GM12878 (cell line): ENCODE measurements around the gene ASCL4. TPM values are rescaled to one million over a fixed set of nuclear protein-coding genes. Genes with fewer than 3 reads are reported as not detected.

Experiments used
- ATAC-seq: fragments of 200-7000 bp; cut with Tn5 transposase; 3 replicates; pipeline ENCODE4 v1.9.1; 2020; ENCODE audit warnings: mild to moderate bottlenecking, moderate library complexity
- BruUV-seq: library from RNA; stranded (reverse); fragments of 400-500 nt; replicated peaks from 2 replicates; lab custom pipeline; 2021; lab: Mats Ljungman, UMichigan
- CTCF ChIA-PET: fragments of 300-600 bp; sonication (Branson Sonifier 250); formaldehyde crosslinking; extraction: SDS; loops from one replicate; lab custom pipeline; 2021; ENCODE audit warnings: inconsistent platforms; lab: Yijun Ruan, JAX
- POLR2A ChIA-PET: fragments of 350-600 bp; formaldehyde crosslinking; extraction: SDS; loops from one replicate; lab custom pipeline; 2021; ENCODE audit warnings: inconsistent platforms; lab: Charles Lee
- RAD21 ChIA-PET: fragments of 300-600 bp; sonication (Branson Sonifier 250); formaldehyde crosslinking; loops from one replicate; lab custom pipeline; 2023; ENCODE audit warnings: antibody characterized with exemption; ENCODE audit not compliant: unreplicated experiment; lab: Charles Lee
- SMC1A ChIA-PET: fragments of 300-600 bp; sonication (Branson Sonifier 250); formaldehyde crosslinking; loops from one replicate; lab custom pipeline; 2023; ENCODE audit not compliant: unreplicated experiment, uncharacterized antibody; lab: Charles Lee
- DNase-seq: peaks from one replicate; pipeline ENCODE4 v3.0.0-alpha.2; 2011; ENCODE audit warnings: low read depth, low spot score
- FAIRE-seq: peaks from 3 replicates; lab custom pipeline; 2011; peaks lifted over from hg19 to GRCh38; lab: Jason Lieb, UNC
- H2AFZ ChIP-seq: 2 replicates; pipeline ENCODE4 v1.6.0; 2011; ENCODE audit warnings: low read depth, low read length, control low read depth; ENCODE audit not compliant: control insufficient read depth
- H3K27ac ChIP-seq: 2 replicates; pipeline ENCODE4 v1.5.1; 2011; ENCODE audit warnings: control low read depth; ENCODE audit not compliant: control insufficient read depth, insufficient read depth
- H3K27me3 ChIP-seq, 2 experiments: replicated peaks in 1 of 2; 2 replicates each; pipeline versions ENCODE4 v1.6.0 to v1.6.1; 2011; ENCODE audit warnings: low read length in 1 of 2; ENCODE audit not compliant: control insufficient read depth in 2 of 2, insufficient read depth in 2 of 2
- H3K36me3 ChIP-seq, 2 experiments: 2 replicates each; pipeline ENCODE4 v1.5.1; 2011; ENCODE audit warnings: low read length in 1 of 2; ENCODE audit not compliant: control insufficient read depth in 2 of 2, insufficient read depth in 2 of 2
- H3K4me1 ChIP-seq: 2 replicates; pipeline ENCODE4 v1.6.1; 2011; ENCODE audit warnings: mild to moderate bottlenecking, low read length, moderate library complexity, mixed read lengths; ENCODE audit not compliant: control insufficient read depth, insufficient read depth
- H3K4me2 ChIP-seq: 2 replicates; pipeline ENCODE4 v1.6.0; 2011; ENCODE audit warnings: control low read depth; ENCODE audit not compliant: control insufficient read depth, insufficient read depth
- H3K4me3 ChIP-seq: fragments of 200-600 bp; sonication (generic); 2 replicates; pipeline ENCODE4 v1.5.1; 2016
- H3K79me2 ChIP-seq: 2 replicates; pipeline ENCODE4 v1.6.0; 2011; ENCODE audit warnings: low read length; ENCODE audit not compliant: control insufficient read depth, insufficient read depth
- H3K9ac ChIP-seq: 2 replicates; pipeline ENCODE4 v1.8.0; 2011; ENCODE audit warnings: low read length, control low read depth, mixed read lengths; ENCODE audit not compliant: control insufficient read depth, insufficient read depth
- H3K9me3 ChIP-seq: replicated peaks from 3 replicates; pipeline ENCODE4 v1.5.1; 2011; ENCODE audit warnings: mild to moderate bottlenecking, low read length; ENCODE audit not compliant: control insufficient read depth, insufficient read depth
- H4K20me1 ChIP-seq: 2 replicates; pipeline ENCODE4 v1.6.0; 2011; ENCODE audit not compliant: control insufficient read depth, insufficient read depth
- CBX3 ChIP-seq: fragments of 200-600 bp; sonication (generic); IDR thresholded peaks from 2 replicates; pipeline ENCODE4 v1.6.1; 2016; ENCODE audit warnings: low read depth, borderline replicate concordance
- GATAD2B ChIP-seq: fragments of 450-650 bp; conservative IDR thresholded peaks from 2 replicates; pipeline ENCODE4 v1.6.1; 2017; ENCODE audit warnings: low read depth, mild to moderate bottlenecking, moderate library complexity
- HDAC2 ChIP-seq: fragments of 200-600 bp; sonication (generic); IDR thresholded peaks from 2 replicates; pipeline ENCODE4 v1.6.1; 2017
- MTA2 ChIP-seq: fragments of 450-650 bp; IDR thresholded peaks from 2 replicates; pipeline ENCODE4 v1.6.1; 2016; ENCODE audit warnings: low read depth, mild to moderate bottlenecking, moderate library complexity
- NR2C1 ChIP-seq: fragments of 450-650 bp; IDR thresholded peaks from 2 replicates; pipeline ENCODE4 v1.6.1; 2017; ENCODE audit warnings: antibody characterized with exemption, mild to moderate bottlenecking, moderate library complexity
- PAX8 ChIP-seq: fragments of 450-650 bp; IDR thresholded peaks from 2 replicates; pipeline ENCODE4 v1.6.1; 2017; ENCODE audit warnings: mild to moderate bottlenecking, moderate library complexity
- POU2F2 ChIP-seq: IDR thresholded peaks from 3 replicates; pipeline ENCODE4 v1.6.1; 2011; ENCODE audit warnings: low read depth, mild to moderate bottlenecking, low read length, borderline replicate concordance
- SKIL ChIP-seq: fragments of 450-650 bp; IDR thresholded peaks from 2 replicates; pipeline ENCODE4 v1.6.1; 2017; ENCODE audit warnings: mild to moderate bottlenecking, low read depth, inconsistent platforms; ENCODE audit not compliant: poor library complexity, severe bottlenecking
- SUPT20H ChIP-seq: IDR thresholded peaks from 2 replicates; pipeline ENCODE4 v1.6.1; 2011; ENCODE audit warnings: low read depth, mild to moderate bottlenecking, low read length, moderate library complexity, borderline replicate concordance; ENCODE audit not compliant: control insufficient read depth
- ZNF274 ChIP-seq: IDR thresholded peaks from one replicate; pipeline ENCODE4 v1.8.0; 2011; ENCODE audit not compliant: insufficient read length, insufficient read depth
- WGBS: methylation state at CpG from one replicate; pipeline ENCODE4 v1.1.6; 2016; ENCODE audit warnings: low lambda C conversion rate; ENCODE audit not compliant: insufficient replicate concordance, insufficient coverage; ENCODE audit errors: missing lambda C conversion rate; 5-methylcytosine and 5-hydroxymethylcytosine counted together
- in situ Hi-C: fragments of 300-500 bp; cut with MboI; formaldehyde crosslinking; loops from 9 replicates; pipeline ENCODE4 v1.14.3; 2018; ENCODE audit warnings: mixed read lengths
- intact Hi-C: fragments of 100-400 bp; cut with micrococcal nuclease; formaldehyde crosslinking; loops from one replicate; pipeline ENCODE4 v1.14.2; 2022; ENCODE audit not compliant: unreplicated experiment
- polyA plus RNA-seq, 11 experiments: library from polyadenylated mRNA; depleted of rRNA in 4 of 11; unstranded in 6 of 11; stranded (reverse) in 5 of 11; fragments of >200 nt; fragmentation: Nextera tagmentation in 4 of 11; fragmentation: Illumina TruSeq in 1 of 11; extraction: Ambion mirVana in 4 of 11; extraction: Trizol in 1 of 11; gene quantifications; 1 replicate in 1 of 11; 2 replicates in 10 of 11; pipeline versions ENCODE4 v1.2.1 to v1.2.3, GENCODE V29; 2011 to 2016; ENCODE audit warnings: inconsistent platforms in 2 of 11, missing spikeins in 2 of 11, low read depth in 1 of 11
- total RNA-seq, 4 experiments: library from RNA; depleted of rRNA in 3 of 4; stranded (reverse); fragments of >200 nt in 3 of 4; fragmentation: Illumina TruSeq in 1 of 4; extraction: Trizol in 1 of 4; gene quantifications; 2 replicates each; pipeline versions ENCODE4 v1.2.1 to v1.2.3, GENCODE V29; 2013 to 2021
- TF ChIP-seq, protein P1 (sequence below): fragments of 150-350 bp; IDR thresholded peaks from 2 replicates; pipeline ENCODE4 v1.6.1; 2014; ENCODE audit warnings: mild to moderate bottlenecking, low read depth, low read length
- TF ChIP-seq, protein P2 (sequence below): fragments of 150-350 bp; IDR thresholded peaks from 2 replicates; pipeline ENCODE4 v1.6.1; 2016; ENCODE audit warnings: low read depth, low read length

ASCL4 gene
- total and polyA plus RNA-seq, 10 of the 15 experiments (the other 5 are each of a cell fraction or from before 2014, with no cell fraction given) = not detected

DNA sequence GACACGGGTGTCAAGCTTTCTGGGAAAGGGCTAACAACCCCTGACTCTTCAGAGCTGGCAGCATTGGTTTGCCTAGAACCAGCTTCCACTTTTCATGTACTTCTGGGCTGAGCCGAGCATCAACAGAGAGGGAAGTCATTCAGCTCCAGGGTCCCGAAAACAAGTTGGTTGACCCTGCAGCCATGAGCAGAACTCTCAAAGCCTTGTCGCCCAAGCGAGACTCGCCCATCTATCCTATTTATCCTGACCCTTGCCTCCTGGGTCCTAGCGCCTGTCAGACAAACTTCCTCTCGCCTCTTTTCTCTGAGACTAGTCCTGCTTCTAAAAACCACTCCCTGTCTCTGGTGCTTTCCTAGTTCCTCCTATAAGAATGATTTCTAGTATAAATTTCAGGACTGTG is 47.9 kb downstream of the ASCL4 start:
- Histone ChIP-seq H3K27ac (no peak overlapping the region), H3K4me1 (no peaks in the 10 kb centered on the region), H4K20me1 (no peaks in the 10 kb centered on the region)
- SMC1A ChIA-PET = interaction anchor here (0.8 kb wide), 1 partner anchor 35 kb away, joined by 3 read pairs; no protein-coding TSS in a partner anchor
- intact Hi-C loops = no loop called here
- TF ChIP-seq POU2F2 = no peak
- no peak for TF ChIP-seq CBX3
- no peak for TF ChIP-seq ZNF274
- TF ChIP-seq NR2C1 = no peak
- no peak for TF ChIP-seq SUPT20H
- TF ChIP-seq GATAD2B = no peak
- TF ChIP-seq MTA2 = no peak
- TF ChIP-seq, protein P1, sequence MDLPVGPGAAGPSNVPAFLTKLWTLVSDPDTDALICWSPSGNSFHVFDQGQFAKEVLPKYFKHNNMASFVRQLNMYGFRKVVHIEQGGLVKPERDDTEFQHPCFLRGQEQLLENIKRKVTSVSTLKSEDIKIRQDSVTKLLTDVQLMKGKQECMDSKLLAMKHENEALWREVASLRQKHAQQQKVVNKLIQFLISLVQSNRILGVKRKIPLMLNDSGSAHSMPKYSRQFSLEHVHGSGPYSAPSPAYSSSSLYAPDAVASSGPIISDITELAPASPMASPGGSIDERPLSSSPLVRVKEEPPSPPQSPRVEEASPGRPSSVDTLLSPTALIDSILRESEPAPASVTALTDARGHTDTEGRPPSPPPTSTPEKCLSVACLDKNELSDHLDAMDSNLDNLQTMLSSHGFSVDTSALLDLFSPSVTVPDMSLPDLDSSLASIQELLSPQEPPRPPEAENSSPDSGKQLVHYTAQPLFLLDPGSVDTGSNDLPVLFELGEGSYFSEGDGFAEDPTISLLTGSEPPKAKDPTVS = no peak
- no peak for TF ChIP-seq PAX8
- TF ChIP-seq, protein P2, sequence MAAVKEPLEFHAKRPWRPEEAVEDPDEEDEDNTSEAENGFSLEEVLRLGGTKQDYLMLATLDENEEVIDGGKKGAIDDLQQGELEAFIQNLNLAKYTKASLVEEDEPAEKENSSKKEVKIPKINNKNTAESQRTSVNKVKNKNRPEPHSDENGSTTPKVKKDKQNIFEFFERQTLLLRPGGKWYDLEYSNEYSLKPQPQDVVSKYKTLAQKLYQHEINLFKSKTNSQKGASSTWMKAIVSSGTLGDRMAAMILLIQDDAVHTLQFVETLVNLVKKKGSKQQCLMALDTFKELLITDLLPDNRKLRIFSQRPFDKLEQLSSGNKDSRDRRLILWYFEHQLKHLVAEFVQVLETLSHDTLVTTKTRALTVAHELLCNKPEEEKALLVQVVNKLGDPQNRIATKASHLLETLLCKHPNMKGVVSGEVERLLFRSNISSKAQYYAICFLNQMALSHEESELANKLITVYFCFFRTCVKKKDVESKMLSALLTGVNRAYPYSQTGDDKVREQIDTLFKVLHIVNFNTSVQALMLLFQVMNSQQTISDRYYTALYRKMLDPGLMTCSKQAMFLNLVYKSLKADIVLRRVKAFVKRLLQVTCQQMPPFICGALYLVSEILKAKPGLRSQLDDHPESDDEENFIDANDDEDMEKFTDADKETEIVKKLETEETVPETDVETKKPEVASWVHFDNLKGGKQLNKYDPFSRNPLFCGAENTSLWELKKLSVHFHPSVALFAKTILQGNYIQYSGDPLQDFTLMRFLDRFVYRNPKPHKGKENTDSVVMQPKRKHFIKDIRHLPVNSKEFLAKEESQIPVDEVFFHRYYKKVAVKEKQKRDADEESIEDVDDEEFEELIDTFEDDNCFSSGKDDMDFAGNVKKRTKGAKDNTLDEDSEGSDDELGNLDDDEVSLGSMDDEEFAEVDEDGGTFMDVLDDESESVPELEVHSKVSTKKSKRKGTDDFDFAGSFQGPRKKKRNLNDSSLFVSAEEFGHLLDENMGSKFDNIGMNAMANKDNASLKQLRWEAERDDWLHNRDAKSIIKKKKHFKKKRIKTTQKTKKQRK = no peak
- no peak for TF ChIP-seq HDAC2
- no peak for TF ChIP-seq SKIL
- TF ChIP-seq, all 136 proteins: peak for 0
- WGBS = 41% methylated on average over 8 of the region's 8 CpGs
- no peaks in the 10 kb centered on the region for H3K79me2 ChIP-seq
- ChIA-PET RAD21 (no interaction called here), CTCF (interaction anchor here (0.6 kb wide), 1 partner anchor 47 kb away, joined by 3 read pairs; no protein-coding TSS in a partner anchor), POLR2A (no interaction called here)
- ATAC-seq = no peak
- no peak for FAIRE-seq
- H3K9me3 ChIP-seq = peaks cover 17% of the 10 kb centered on the region; the same call in 2 of the 3 replicates
- H3K36me3 ChIP-seq = no peaks in the 10 kb centered on the region
- no peak overlapping the region for H2AFZ ChIP-seq
- H3K27me3 ChIP-seq = no peaks in the 10 kb centered on the region
- DNase-seq = no peak
- H3K9ac ChIP-seq = no peak overlapping the region
- no TSS peak for BruUV-seq
- H3K4me3 ChIP-seq = no peak overlapping the region
- no peak overlapping the region for H3K4me2 ChIP-seq
- in situ Hi-C loops = no loop called here
